HL-60 (cell line): ENCODE results near the gene MAGEC3.

Experiments
- CTCF ChIP-seq: IDR thresholded peaks from one replicate; pipeline ENCODE4 v1.5.1; 2011; ENCODE audit warnings: low read length, control low read depth, inconsistent platforms; ENCODE audit not compliant: insufficient read depth
- GABPA ChIP-seq: IDR thresholded peaks from 2 replicates; pipeline ENCODE4 v1.6.1; 2012; ENCODE audit warnings: low read depth
- POLR2AphosphoS5 ChIP-seq: IDR thresholded peaks from 2 replicates; pipeline ENCODE4 v1.6.1; 2012; ENCODE audit warnings: low read depth
- TF ChIP-seq, protein P1 (sequence below): IDR thresholded peaks from 2 replicates; pipeline ENCODE4 v1.6.1; 2012; ENCODE audit warnings: low read depth; ENCODE audit not compliant: insufficient replicate concordance

DNA sequence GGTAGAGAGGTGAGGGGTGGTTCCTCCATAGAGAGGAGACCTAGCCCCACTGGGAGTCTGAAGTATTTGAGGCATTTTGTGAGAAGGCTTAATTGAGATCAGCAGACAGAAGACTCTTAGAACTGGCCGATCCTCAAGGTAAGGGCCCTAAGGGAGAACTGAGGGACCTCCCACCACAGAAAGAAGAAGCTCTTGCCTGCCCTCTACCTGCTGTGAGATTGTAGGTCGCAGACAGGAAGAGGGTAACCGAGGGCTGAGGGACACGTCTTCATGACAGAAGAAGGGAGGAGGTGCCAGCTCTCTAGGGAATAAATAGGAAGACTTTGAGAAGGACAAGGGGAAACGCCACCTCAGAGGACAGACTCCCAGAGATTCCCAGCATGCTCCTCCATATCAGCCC, 41.5 kb downstream of the MAGEC3 start:
- TF ChIP-seq CTCF (no peak), POLR2AphosphoS5 (no peak), GABPA (no peak)
- TF ChIP-seq, protein P1, sequence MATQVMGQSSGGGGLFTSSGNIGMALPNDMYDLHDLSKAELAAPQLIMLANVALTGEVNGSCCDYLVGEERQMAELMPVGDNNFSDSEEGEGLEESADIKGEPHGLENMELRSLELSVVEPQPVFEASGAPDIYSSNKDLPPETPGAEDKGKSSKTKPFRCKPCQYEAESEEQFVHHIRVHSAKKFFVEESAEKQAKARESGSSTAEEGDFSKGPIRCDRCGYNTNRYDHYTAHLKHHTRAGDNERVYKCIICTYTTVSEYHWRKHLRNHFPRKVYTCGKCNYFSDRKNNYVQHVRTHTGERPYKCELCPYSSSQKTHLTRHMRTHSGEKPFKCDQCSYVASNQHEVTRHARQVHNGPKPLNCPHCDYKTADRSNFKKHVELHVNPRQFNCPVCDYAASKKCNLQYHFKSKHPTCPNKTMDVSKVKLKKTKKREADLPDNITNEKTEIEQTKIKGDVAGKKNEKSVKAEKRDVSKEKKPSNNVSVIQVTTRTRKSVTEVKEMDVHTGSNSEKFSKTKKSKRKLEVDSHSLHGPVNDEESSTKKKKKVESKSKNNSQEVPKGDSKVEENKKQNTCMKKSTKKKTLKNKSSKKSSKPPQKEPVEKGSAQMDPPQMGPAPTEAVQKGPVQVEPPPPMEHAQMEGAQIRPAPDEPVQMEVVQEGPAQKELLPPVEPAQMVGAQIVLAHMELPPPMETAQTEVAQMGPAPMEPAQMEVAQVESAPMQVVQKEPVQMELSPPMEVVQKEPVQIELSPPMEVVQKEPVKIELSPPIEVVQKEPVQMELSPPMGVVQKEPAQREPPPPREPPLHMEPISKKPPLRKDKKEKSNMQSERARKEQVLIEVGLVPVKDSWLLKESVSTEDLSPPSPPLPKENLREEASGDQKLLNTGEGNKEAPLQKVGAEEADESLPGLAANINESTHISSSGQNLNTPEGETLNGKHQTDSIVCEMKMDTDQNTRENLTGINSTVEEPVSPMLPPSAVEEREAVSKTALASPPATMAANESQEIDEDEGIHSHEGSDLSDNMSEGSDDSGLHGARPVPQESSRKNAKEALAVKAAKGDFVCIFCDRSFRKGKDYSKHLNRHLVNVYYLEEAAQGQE: no peak
